GM23338 (cell line): Measurements from ENCODE around the gene CDKAL1.

Source experiments
- CREB1 ChIP-seq: fragments of 250-450 bp; sonication (Bioruptor Pico); IDR thresholded peaks from 2 replicates; pipeline ENCODE4 v1.5.0; 2020; ENCODE audit warnings: low read depth, mild to moderate bottlenecking, moderate library complexity
- EZH2 ChIP-seq: fragments of 200-600 bp; sonication (generic); IDR thresholded peaks from one replicate; pipeline ENCODE4 v1.8.0; 2017; ENCODE audit warnings: antibody characterized with exemption, mild to moderate bottlenecking, low read depth; ENCODE audit not compliant: unreplicated experiment
- EZH2phosphoT487 ChIP-seq: fragments of 200-600 bp; sonication (generic); IDR thresholded peaks from one replicate; pipeline ENCODE4 v1.8.1; 2018; ENCODE audit warnings: antibody characterized with exemption; ENCODE audit not compliant: unreplicated experiment
- JUNB ChIP-seq: IDR thresholded peaks from one replicate; pipeline ENCODE4 v1.6.1; 2016; ENCODE audit warnings: antibody characterized with exemption; ENCODE audit not compliant: unreplicated experiment
- NANOG ChIP-seq: IDR thresholded peaks from 2 replicates; pipeline ENCODE4 v1.6.1; 2016; ENCODE audit warnings: antibody characterized with exemption, borderline replicate concordance
- POLR2AphosphoS5 ChIP-seq: IDR thresholded peaks from 2 replicates; pipeline ENCODE4 v1.6.1; 2016; ENCODE audit warnings: antibody characterized with exemption, low read depth
- STAT1 ChIP-seq: IDR thresholded peaks from one replicate; pipeline ENCODE4 v1.6.1; 2016; ENCODE audit warnings: antibody characterized with exemption; ENCODE audit not compliant: unreplicated experiment
- ZNF114 ChIP-seq: fragments of 250-450 bp; sonication (Bioruptor Pico); IDR thresholded peaks from 2 replicates; pipeline ENCODE4 v1.5.0; 2020; ENCODE audit warnings: mild to moderate bottlenecking, moderate library complexity
- ZNF331 ChIP-seq: fragments of 250-450 bp; sonication (Bioruptor Pico); IDR thresholded peaks from 2 replicates; pipeline ENCODE4 v1.5.0; 2020; ENCODE audit warnings: low read depth, mild to moderate bottlenecking, moderate library complexity
- TF ChIP-seq, protein P1 (sequence below): IDR thresholded peaks from one replicate; pipeline ENCODE4 v1.6.1; 2018; ENCODE audit warnings: antibody characterized with exemption; ENCODE audit not compliant: unreplicated experiment
- TF ChIP-seq, protein P2 (sequence below), 2 experiments: fragments of 200-600 bp in 1 of 2; sonication (generic) in 1 of 2; conservative IDR thresholded peaks; 2 replicates each; pipeline versions ENCODE4 v1.5.1 to v1.6.1; 2016 to 2017; ENCODE audit warnings: antibody characterized with exemption in 2 of 2, low read depth in 2 of 2, mild to moderate bottlenecking in 2 of 2, moderate library complexity in 1 of 2
- TF ChIP-seq, protein P3 (sequence below): IDR thresholded peaks from 2 replicates; pipeline ENCODE4 v1.6.1; 2016; ENCODE audit warnings: antibody characterized with exemption
- TF ChIP-seq, protein P4 (sequence below): fragments of 250-450 bp; sonication (Bioruptor Pico); IDR thresholded peaks from 2 replicates; pipeline ENCODE4 v1.5.0; 2020; ENCODE audit warnings: mild to moderate bottlenecking, moderate library complexity

DNA sequence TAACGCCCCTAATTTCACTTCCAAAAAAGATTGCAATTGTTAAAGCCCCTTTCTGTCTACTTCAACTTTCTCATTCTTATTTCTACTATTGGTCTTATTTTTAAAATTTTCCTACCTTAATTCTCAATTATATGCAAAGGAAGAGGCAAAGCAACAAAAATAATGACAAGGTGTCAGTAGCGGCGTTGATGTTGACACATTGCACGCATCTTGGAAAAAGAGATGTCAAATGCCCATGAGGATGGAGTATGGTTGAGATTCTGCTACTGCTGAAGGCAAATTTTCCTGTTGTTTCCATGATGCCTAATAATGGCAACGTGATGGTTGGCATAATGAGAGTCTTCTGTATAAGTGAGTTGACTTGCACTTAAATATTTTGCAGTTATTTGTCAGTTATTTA, 258.9 kb downstream of the CDKAL1 start:
- TF ChIP-seq, protein P1, sequence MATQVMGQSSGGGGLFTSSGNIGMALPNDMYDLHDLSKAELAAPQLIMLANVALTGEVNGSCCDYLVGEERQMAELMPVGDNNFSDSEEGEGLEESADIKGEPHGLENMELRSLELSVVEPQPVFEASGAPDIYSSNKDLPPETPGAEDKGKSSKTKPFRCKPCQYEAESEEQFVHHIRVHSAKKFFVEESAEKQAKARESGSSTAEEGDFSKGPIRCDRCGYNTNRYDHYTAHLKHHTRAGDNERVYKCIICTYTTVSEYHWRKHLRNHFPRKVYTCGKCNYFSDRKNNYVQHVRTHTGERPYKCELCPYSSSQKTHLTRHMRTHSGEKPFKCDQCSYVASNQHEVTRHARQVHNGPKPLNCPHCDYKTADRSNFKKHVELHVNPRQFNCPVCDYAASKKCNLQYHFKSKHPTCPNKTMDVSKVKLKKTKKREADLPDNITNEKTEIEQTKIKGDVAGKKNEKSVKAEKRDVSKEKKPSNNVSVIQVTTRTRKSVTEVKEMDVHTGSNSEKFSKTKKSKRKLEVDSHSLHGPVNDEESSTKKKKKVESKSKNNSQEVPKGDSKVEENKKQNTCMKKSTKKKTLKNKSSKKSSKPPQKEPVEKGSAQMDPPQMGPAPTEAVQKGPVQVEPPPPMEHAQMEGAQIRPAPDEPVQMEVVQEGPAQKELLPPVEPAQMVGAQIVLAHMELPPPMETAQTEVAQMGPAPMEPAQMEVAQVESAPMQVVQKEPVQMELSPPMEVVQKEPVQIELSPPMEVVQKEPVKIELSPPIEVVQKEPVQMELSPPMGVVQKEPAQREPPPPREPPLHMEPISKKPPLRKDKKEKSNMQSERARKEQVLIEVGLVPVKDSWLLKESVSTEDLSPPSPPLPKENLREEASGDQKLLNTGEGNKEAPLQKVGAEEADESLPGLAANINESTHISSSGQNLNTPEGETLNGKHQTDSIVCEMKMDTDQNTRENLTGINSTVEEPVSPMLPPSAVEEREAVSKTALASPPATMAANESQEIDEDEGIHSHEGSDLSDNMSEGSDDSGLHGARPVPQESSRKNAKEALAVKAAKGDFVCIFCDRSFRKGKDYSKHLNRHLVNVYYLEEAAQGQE = no peak
- TF ChIP-seq, protein P2, sequence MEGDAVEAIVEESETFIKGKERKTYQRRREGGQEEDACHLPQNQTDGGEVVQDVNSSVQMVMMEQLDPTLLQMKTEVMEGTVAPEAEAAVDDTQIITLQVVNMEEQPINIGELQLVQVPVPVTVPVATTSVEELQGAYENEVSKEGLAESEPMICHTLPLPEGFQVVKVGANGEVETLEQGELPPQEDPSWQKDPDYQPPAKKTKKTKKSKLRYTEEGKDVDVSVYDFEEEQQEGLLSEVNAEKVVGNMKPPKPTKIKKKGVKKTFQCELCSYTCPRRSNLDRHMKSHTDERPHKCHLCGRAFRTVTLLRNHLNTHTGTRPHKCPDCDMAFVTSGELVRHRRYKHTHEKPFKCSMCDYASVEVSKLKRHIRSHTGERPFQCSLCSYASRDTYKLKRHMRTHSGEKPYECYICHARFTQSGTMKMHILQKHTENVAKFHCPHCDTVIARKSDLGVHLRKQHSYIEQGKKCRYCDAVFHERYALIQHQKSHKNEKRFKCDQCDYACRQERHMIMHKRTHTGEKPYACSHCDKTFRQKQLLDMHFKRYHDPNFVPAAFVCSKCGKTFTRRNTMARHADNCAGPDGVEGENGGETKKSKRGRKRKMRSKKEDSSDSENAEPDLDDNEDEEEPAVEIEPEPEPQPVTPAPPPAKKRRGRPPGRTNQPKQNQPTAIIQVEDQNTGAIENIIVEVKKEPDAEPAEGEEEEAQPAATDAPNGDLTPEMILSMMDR (conservative IDR thresholded peaks at IDR 0.05; ENCODE audit: low read depth in 2 of 2) = no peak
- TF ChIP-seq STAT1 (no peak), POLR2AphosphoS5 (no peak), EZH2 (no peak), EZH2phosphoT487 (no peak), NANOG (no peak), CREB1 (CRISPR knock-in tag) (no peak), ZNF331 (CRISPR knock-in tag) (no peak), JUNB (no peak), ZNF114 (CRISPR knock-in tag) (no peak)
- TF ChIP-seq, protein P3, sequence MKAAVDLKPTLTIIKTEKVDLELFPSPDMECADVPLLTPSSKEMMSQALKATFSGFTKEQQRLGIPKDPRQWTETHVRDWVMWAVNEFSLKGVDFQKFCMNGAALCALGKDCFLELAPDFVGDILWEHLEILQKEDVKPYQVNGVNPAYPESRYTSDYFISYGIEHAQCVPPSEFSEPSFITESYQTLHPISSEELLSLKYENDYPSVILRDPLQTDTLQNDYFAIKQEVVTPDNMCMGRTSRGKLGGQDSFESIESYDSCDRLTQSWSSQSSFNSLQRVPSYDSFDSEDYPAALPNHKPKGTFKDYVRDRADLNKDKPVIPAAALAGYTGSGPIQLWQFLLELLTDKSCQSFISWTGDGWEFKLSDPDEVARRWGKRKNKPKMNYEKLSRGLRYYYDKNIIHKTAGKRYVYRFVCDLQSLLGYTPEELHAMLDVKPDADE = no peak
- TF ChIP-seq, protein P4, sequence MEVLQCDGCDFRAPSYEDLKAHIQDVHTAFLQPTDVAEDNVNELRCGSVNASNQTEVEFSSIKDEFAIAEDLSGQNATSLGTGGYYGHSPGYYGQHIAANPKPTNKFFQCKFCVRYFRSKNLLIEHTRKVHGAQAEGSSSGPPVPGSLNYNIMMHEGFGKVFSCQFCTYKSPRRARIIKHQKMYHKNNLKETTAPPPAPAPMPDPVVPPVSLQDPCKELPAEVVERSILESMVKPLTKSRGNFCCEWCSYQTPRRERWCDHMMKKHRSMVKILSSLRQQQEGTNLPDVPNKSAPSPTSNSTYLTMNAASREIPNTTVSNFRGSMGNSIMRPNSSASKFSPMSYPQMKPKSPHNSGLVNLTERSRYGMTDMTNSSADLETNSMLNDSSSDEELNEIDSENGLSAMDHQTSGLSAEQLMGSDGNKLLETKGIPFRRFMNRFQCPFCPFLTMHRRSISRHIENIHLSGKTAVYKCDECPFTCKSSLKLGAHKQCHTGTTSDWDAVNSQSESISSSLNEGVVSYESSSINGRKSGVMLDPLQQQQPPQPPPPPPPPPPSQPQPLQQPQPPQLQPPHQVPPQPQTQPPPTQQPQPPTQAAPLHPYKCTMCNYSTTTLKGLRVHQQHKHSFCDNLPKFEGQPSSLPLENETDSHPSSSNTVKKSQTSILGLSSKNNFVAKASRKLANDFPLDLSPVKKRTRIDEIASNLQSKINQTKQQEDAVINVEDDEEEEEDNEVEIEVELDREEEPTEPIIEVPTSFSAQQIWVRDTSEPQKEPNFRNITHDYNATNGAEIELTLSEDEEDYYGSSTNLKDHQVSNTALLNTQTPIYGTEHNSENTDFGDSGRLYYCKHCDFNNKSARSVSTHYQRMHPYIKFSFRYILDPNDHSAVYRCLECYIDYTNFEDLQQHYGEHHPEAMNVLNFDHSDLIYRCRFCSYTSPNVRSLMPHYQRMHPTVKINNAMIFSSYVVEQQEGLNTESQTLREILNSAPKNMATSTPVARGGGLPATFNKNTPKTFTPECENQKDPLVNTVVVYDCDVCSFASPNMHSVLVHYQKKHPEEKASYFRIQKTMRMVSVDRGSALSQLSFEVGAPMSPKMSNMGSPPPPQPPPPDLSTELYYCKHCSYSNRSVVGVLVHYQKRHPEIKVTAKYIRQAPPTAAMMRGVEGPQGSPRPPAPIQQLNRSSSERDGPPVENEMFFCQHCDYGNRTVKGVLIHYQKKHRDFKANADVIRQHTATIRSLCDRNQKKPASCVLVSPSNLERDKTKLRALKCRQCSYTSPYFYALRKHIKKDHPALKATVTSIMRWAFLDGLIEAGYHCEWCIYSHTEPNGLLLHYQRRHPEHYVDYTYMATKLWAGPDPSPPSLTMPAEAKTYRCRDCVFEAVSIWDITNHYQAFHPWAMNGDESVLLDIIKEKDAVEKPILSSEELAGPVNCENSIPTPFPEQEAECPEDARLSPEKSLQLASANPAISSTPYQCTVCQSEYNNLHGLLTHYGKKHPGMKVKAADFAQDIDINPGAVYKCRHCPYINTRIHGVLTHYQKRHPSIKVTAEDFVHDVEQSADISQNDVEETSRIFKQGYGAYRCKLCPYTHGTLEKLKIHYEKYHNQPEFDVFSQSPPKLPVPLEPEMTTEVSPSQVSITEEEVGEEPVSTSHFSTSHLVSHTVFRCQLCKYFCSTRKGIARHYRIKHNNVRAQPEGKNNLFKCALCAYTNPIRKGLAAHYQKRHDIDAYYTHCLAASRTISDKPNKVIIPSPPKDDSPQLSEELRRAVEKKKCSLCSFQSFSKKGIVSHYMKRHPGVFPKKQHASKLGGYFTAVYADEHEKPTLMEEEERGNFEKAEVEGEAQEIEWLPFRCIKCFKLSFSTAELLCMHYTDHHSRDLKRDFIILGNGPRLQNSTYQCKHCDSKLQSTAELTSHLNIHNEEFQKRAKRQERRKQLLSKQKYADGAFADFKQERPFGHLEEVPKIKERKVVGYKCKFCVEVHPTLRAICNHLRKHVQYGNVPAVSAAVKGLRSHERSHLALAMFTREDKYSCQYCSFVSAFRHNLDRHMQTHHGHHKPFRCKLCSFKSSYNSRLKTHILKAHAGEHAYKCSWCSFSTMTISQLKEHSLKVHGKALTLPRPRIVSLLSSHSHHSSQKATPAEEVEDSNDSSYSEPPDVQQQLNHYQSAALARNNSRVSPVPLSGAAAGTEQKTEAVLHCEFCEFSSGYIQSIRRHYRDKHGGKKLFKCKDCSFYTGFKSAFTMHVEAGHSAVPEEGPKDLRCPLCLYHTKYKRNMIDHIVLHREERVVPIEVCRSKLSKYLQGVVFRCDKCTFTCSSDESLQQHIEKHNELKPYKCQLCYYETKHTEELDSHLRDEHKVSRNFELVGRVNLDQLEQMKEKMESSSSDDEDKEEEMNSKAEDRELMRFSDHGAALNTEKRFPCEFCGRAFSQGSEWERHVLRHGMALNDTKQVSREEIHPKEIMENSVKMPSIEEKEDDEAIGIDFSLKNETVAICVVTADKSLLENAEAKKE = no peak
